ENCODE measurements around the gene ASAP2.

GRCh38 chr2:9243357-9243756 is 36.7 kb downstream of the ASAP2 start:
- TF ChIP-seq CTCF (conservative IDR thresholded peaks at IDR 0.05) (no peak), EZH2 (IDR thresholded peaks at IDR 0.05; ENCODE audit: low read depth) (no peak)

Measured in PC-9 (cell line).